OCI-LY7 (cell line): ENCODE results near the gene TRIM15. TPM values are rescaled to one million over a fixed set of nuclear protein-coding genes. Genes with fewer than 3 reads are reported as not detected.

Experiments
- BruUV-seq: library from RNA; stranded (reverse); fragments of 400-500 nt; replicated peaks from 2 replicates; lab custom pipeline; 2021; lab: Mats Ljungman, UMichigan
- CTCF ChIA-PET: fragments of 300-600 bp; sonication (Branson Sonifier 250); formaldehyde crosslinking; loops from one replicate; lab custom pipeline; 2022; ENCODE audit warnings: antibody characterized with exemption; ENCODE audit not compliant: unreplicated experiment; lab: Charles Lee
- POLR2A ChIA-PET: fragments of 300-600 bp; sonication (Branson Sonifier 250); formaldehyde crosslinking; loops from one replicate; lab custom pipeline; 2022; ENCODE audit warnings: antibody characterized with exemption; lab: Charles Lee
- DNase-seq: peaks from one replicate; pipeline ENCODE4 v3.0.0-alpha.2; 2015; ENCODE audit warnings: low spot score
- H2AFZ ChIP-seq: fragments of 200-600 bp; sonication (generic), shearing (Covaris generic); 2 replicates; pipeline ENCODE4 v1.6.1; 2014; ENCODE audit warnings: mild to moderate bottlenecking, antibody characterized with exemption, low read length, moderate library complexity
- H3K27ac ChIP-seq: fragments of 200-600 bp; sonication (generic); 2 replicates; pipeline ENCODE4 v1.5.1; 2014; ENCODE audit warnings: mixed run types, low read depth, mild to moderate bottlenecking, moderate library complexity, low read length, inconsistent platforms; ENCODE audit not compliant: poor library complexity, severe bottlenecking
- H3K36me3 ChIP-seq: fragments of 200-600 bp; sonication (generic); 2 replicates; pipeline ENCODE4 v1.6.1; 2014; ENCODE audit warnings: mild to moderate bottlenecking, antibody characterized with exemption, low read length, moderate library complexity, mixed read lengths; ENCODE audit not compliant: insufficient read depth
- H3K4me1 ChIP-seq: fragments of 200-600 bp; sonication (generic); 2 replicates; pipeline ENCODE4 v1.5.1; 2014; ENCODE audit warnings: mild to moderate bottlenecking, low read length; ENCODE audit not compliant: insufficient read depth, poor library complexity, severe bottlenecking
- H3K4me2 ChIP-seq: fragments of 200-600 bp; sonication (generic); 2 replicates; pipeline ENCODE4 v1.6.1; 2014; ENCODE audit warnings: mild to moderate bottlenecking, low read length
- H3K4me3 ChIP-seq: fragments of 200-600 bp; sonication (generic); 2 replicates; pipeline ENCODE4 v1.5.1; 2014; ENCODE audit warnings: mild to moderate bottlenecking, low read depth, low read length; ENCODE audit not compliant: poor library complexity, severe bottlenecking
- H3K79me2 ChIP-seq: fragments of 200-600 bp; sonication (generic); 2 replicates; pipeline ENCODE4 v1.6.1; 2016; ENCODE audit warnings: low read depth, mild to moderate bottlenecking, low read length, moderate library complexity, mixed read lengths; ENCODE audit not compliant: insufficient read depth
- H3K9me2 ChIP-seq: fragments of 200-600 bp; sonication (generic); 2 replicates; pipeline ENCODE4 v1.6.1; 2016; ENCODE audit warnings: mild to moderate bottlenecking, low read length, mixed read lengths; ENCODE audit not compliant: insufficient read depth
- H3K9me3 ChIP-seq: fragments of 200-600 bp; sonication (generic); 2 replicates; pipeline ENCODE4 v1.6.1; 2014; ENCODE audit warnings: mild to moderate bottlenecking, mixed run types, low read length, mixed read lengths
- H4K20me1 ChIP-seq: fragments of 200-600 bp; sonication (generic); 2 replicates; pipeline ENCODE4 v1.6.1; 2014; ENCODE audit warnings: mild to moderate bottlenecking, antibody characterized with exemption, low read length, moderate library complexity, mixed read lengths; ENCODE audit not compliant: insufficient read depth
- CTCF ChIP-seq: fragments of 200-600 bp; sonication (generic); conservative IDR thresholded peaks from 2 replicates; pipeline ENCODE4 v1.5.1; 2014; ENCODE audit warnings: mild to moderate bottlenecking, antibody characterized with exemption, low read length, moderate library complexity, mixed read lengths
- EZH2phosphoT487 ChIP-seq: fragments of 200-600 bp; sonication (generic); IDR thresholded peaks from 2 replicates; pipeline ENCODE4 v1.6.1; 2018; ENCODE audit warnings: low read depth, borderline replicate concordance, mild to moderate bottlenecking, mixed run types, antibody characterized with exemption, low read length, moderate library complexity, mixed read lengths
- intact Hi-C: fragments of 100-400 bp; cut with micrococcal nuclease; formaldehyde crosslinking; loops from one replicate; pipeline ENCODE4 v1.10.0; 2022; ENCODE audit not compliant: unreplicated experiment
- total RNA-seq, 2 experiments: library from RNA; depleted of rRNA in 1 of 2; stranded (reverse); fragments of >200 nt in 1 of 2; shearing (Covaris generic) in 1 of 2; gene quantifications; 2 replicates each; pipeline ENCODE4 v1.2.3, GENCODE V29; 2014 to 2022

The TRIM15 gene
- total RNA-seq, 2 experiments from 2014 or later = not detected

- peak; percentile 97 for DNase-seq
- intact Hi-C loops = loop anchor here (2.0 to 5.0 kb wide), 3 partner anchors 46 to 132 kb away; partner anchors contain the start of genes RPP21 and TRIM39
- ChIA-PET POLR2A (interaction anchor here (0.5 to 1.5 kb wide), 9 partner anchors 10 to 1606 kb away, joined by 3 to 5 read pairs (median 3); partner anchors contain the start of gene POLR1H), CTCF (interaction anchor here (0.5 to 0.6 kb wide), 3 partner anchors 17 to 563 kb away, joined by 3 to 4 read pairs (median 3); no protein-coding TSS in a partner anchor)
- no peak for TF ChIP-seq CTCF
- TF ChIP-seq EZH2phosphoT487 = no peak
- Histone ChIP-seq H3K4me1 (peaks cover 70% of the 10 kb centered on the region), H3K4me2 (peak within 1 kb of the TSS; percentile 87), H3K4me3 (peak within 1 kb of the TSS; percentile 93), H3K36me3 (peaks cover 30% of the 10 kb centered on the region), H2AFZ (peak within 1 kb of the TSS; percentile 72), H3K27ac (peak within 1 kb of the TSS; percentile 90), H4K20me1 (peaks cover 26% of the 10 kb centered on the region), H3K9me2 (no peaks in the 10 kb centered on the region), H3K9me3 (no peaks in the 10 kb centered on the region), H3K79me2 (peaks cover 50% of the 10 kb centered on the region)
- TSS peak; percentile 76 for BruUV-seq
Measured at GRCh38 chr6:30212865-30213666, 49.7 kb downstream of the TRIM15 start, which contains the start of gene TRIM26. TRIM26 (minus strand) TSS chr6:30213406; CDS start chr6:30199103, 14,303 bp downstream.

- peak overlapping the region; percentile 90 for H3K27ac ChIP-seq
- peaks cover 24% of the 10 kb centered on the region for H3K36me3 ChIP-seq
- peaks cover 64% of the 10 kb centered on the region for H3K4me1 ChIP-seq
- peaks cover 45% of the 10 kb centered on the region for H3K79me2 ChIP-seq
- H3K9me2 ChIP-seq = no peaks in the 10 kb centered on the region
- H3K4me2 ChIP-seq = peak overlapping the region; percentile 75
- H2AFZ ChIP-seq = peak overlapping the region; percentile 72; the same call in 1 of the 2 replicates
- no peaks in the 10 kb centered on the region for H3K9me3 ChIP-seq
- ChIA-PET POLR2A (interaction anchor here (0.5 to 1.4 kb wide), 3 partner anchors 12 to 250 kb away, joined by 3 read pairs; no protein-coding TSS in a partner anchor), CTCF (interaction anchor here (0.5 kb wide), 1 partner anchor 78 kb away, joined by 3 read pairs; no protein-coding TSS in a partner anchor)
- TF ChIP-seq EZH2phosphoT487 (no peak), CTCF (0 out of 2 replicates have a peak, but pooled peaks have one; percentile 38)
- H4K20me1 ChIP-seq = peaks cover 24% of the 10 kb centered on the region
- no peak for DNase-seq
- H3K4me3 ChIP-seq = peak overlapping the region; percentile 93
- TSS peak; percentile 91 for BruUV-seq
- intact Hi-C loops = loop anchor here (2.0 to 5.0 kb wide), 3 partner anchors 45 to 131 kb away; partner anchors contain the start of genes RPP21 and TRIM39
Measured at GRCh38 chr6:30213667-30213956, 50.3 kb downstream of the TRIM15 start.
